Pancreas (tissue), 10 donors: ENCODE data around the gene LBX1. TPM values are rescaled to one million over a fixed set of nuclear protein-coding genes. Genes with fewer than 3 reads are reported as not detected.

Experiments used
- ATAC-seq, 4 donors: fragments of 200-7000 bp; cut with Tn5 transposase; one replicate each; pipeline versions ENCODE4 v1.8.0 to v1.9.1; 2020; ENCODE audit warnings: mild to moderate bottlenecking in 4 of 4, moderate library complexity in 4 of 4
- DNase-seq, 6 donors: peaks; one replicate each; pipeline ENCODE4 v3.0.0-alpha.2; 2020
- FAIRE-seq: peaks from 2 replicates; lab custom pipeline; 2012; peaks lifted over from hg19 to GRCh38; lab: Jason Lieb, UNC
- H3K27ac ChIP-seq, 4 donors: fragments of 200-600 bp; sonication (generic); 1 replicate in 3 of 4; 2 replicates in 1 of 4; pipeline versions ENCODE4 v1.5.0 to v1.8.0; 2020
- H3K27me3 ChIP-seq, 4 donors: fragments of 200-600 bp; one replicate each; pipeline ENCODE4 v1.8.0; 2021
- H3K36me3 ChIP-seq, 3 donors: fragments of 200-600 bp; sonication (generic) in 1 of 3; one replicate each; pipeline versions ENCODE4 v1.5.0 to v1.8.0; 2020 to 2021
- H3K4me1 ChIP-seq, 3 donors: fragments of 200-600 bp; one replicate each; pipeline ENCODE4 v1.8.0; 2021
- H3K4me3 ChIP-seq, 4 donors: fragments of 200-600 bp; sonication (generic) in 2 of 4; one replicate each; pipeline versions ENCODE4 v1.5.0 to v1.8.0; 2020 to 2021
- H3K9me3 ChIP-seq, 4 donors: fragments of 200-600 bp; one replicate each; pipeline ENCODE4 v1.8.0; 2021
- CTCF ChIP-seq, 4 donors: fragments of 200-600 bp; sonication (generic) in 3 of 4; IDR thresholded peaks; one replicate each; pipeline versions ENCODE4 v1.5.0 to v1.8.0; 2021; ENCODE audit warnings: antibody characterized with exemption in 4 of 4
- WGBS, 2 donors: extraction: QIAGEN DNeasy Blood & Tissue Kit; methylation state at CpG; one replicate each; pipeline ENCODE4 v1.1.7; 2013; 5-methylcytosine and 5-hydroxymethylcytosine counted together
- intact Hi-C, 3 donors: fragments of 100-400 bp; cut with DNase I; formaldehyde crosslinking; loops; one replicate each; pipeline versions ENCODE4 v1.11.1 to v1.14.2; 2022
- polyA plus RNA-seq, 2 donors: library from polyadenylated mRNA; stranded (reverse); fragments of 200-250 nt; gene quantifications; one replicate each; pipeline ENCODE4 v1.2.3, GENCODE V29; 2013
- total RNA-seq, 6 donors: library from RNA; stranded (reverse); fragmentation: NEBNext Ultra II Directional in 4 of 6; extraction: Animal tissue kit (Norgen Biotek cat#: 25700) in 4 of 6; gene quantifications; one replicate each; pipeline versions ENCODE4 v1.2.1 to v1.2.4, GENCODE V29; 2021 to 2023
- donor health status: healthy with polysubstance abuse.
- donor health status: DM: no; HTN: no; CAD: no; lungs with moderate emphysema.
- donor health status: DM: no; HTN: no; CAD: no.
- donor health status: control.
- donor health status: control.
- donor health status: Bipolar disorder and iron deficiency.
- donor health status: DM: yes; HTN: yes; CAD: no.
- donor health status: DM: no; HTN: no; CAD: no.
- donor health status: DM: no; HTN: no; CAD: no.
- donor health status: DM: yes; HTN: yes; CAD: no.

The LBX1 gene
- total and polyA plus RNA-seq, 8 donors: not detected

GRCh38 chr10:101270763-101271162 lies 41.5 kb upstream of the LBX1 start:
- Histone ChIP-seq H3K9me3 (no peaks in the 10 kb centered on the region), H3K4me1 (no peaks in the 10 kb centered on the region), H3K4me3 (no peak overlapping the region), H3K36me3 (no peaks in the 10 kb centered on the region), H3K27ac (no peak overlapping the region), H3K27me3 (no peaks in the 10 kb centered on the region)
- DNase-seq: no peak
- 56 to 61% methylated on average over 3 of the region's 3 CpGs for WGBS, 2 donors
- no peak for ATAC-seq
- no peak for TF ChIP-seq CTCF (IDR thresholded peaks at IDR 0.05)
- no peak for FAIRE-seq
- intact Hi-C loops: loop anchor here in 1 of 3 donors (10.0 kb wide), 1 partner anchor 304 kb away; no protein-coding TSS in a partner anchor

- FAIRE-seq: no peak
- Histone ChIP-seq H3K36me3 (no peaks in the 10 kb centered on the region), H3K27me3 (peaks cover 0 to 8% (median 0%) of the 10 kb centered on the region in 4 donors), H3K27ac (no peak overlapping the region), H3K4me1 (no peaks in the 10 kb centered on the region), H3K4me3 (no peak overlapping the region), H3K9me3 (no peaks in the 10 kb centered on the region)
- no peak for DNase-seq
- 83 to 90% methylated on average over 4 of the region's 4 CpGs for WGBS, 2 donors
- intact Hi-C loops: no loop called here
- no peak for ATAC-seq
- no peak for TF ChIP-seq CTCF (IDR thresholded peaks at IDR 0.05)
Measured at GRCh38 chr10:101267776-101268175, 38.5 kb upstream of the LBX1 start.

DNA sequence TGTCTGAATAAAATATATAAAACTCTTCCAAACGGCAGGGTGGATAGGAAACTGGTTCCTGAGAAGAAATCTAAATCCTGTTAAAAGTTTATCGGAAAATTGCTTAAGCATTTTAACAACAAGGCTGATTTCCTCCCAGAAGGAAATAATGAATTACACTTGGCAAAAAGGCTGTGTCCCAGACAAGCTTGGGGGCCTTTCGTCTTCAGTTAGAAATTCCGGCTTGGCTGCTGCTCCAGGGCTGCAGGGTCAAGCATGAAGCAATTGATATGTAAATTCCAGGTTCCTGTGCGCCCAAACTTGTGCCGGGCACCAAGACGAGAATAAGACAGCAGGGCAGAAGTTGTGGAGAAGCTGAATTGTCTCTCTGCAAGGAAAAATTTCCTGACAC lies 38.0 kb upstream of the LBX1 start:
- FAIRE-seq (no peak), ATAC-seq (no peak), DNase-seq (no peak)
- Histone ChIP-seq H3K4me1 (no peaks in the 10 kb centered on the region), H3K27ac (no peak overlapping the region), H3K4me3 (no peak overlapping the region), H3K27me3 (peaks cover 0 to 8% (median 0%) of the 10 kb centered on the region in 4 donors), H3K9me3 (no peaks in the 10 kb centered on the region), H3K36me3 (no peaks in the 10 kb centered on the region)
- WGBS, 2 donors: 76 to 82% methylated on average over 7 of the region's 7 CpGs
- no peak for TF ChIP-seq CTCF (IDR thresholded peaks at IDR 0.05)
- intact Hi-C loops: no loop called here

DNA sequence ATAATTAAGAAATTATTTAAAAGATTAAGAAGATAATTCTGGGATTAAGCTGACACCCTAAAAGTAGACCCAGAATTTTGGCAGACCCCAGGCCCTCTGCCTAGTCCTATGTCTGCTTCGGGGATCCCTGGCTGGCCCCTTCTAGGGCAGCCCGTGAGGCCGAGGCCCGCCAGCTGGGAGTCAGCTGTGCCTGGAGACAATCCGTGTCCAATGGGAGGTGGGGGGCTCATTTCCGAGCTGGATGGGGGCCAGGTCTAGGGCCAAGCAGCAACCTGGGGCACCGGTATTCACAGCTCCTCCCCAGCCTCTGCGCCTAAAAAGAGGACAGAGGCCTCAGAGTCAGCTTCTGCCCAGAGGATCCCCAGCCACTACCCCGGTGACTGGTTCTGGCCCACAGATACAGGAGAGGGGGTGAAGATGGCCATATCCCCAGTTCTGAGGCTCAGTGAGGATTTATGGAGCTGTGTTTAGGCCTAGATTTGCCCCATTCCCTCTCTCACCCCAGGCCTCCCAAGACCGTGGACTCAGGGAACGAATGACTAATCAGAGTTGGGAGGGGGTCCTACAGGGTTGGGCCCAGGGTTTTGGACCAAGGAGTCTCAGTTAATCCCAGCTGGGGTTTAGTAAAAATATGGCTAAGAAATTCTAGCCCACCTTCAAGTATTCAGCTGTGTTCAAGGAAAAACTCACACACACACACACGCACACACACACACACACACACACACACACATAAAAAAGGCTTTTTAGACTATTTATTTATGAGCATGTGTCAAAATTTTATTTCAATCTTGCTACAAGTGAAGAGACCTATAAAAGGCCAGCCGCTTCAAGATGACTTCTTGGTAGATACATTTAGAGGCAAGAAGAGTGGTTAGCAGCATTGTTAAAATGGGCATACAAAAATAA lies 37.4 kb upstream of the LBX1 start:
- FAIRE-seq (no peak), DNase-seq (no peak), ATAC-seq (no peak)
- Histone ChIP-seq H3K4me1 (no peaks in the 10 kb centered on the region), H3K4me3 (no peak overlapping the region), H3K9me3 (no peaks in the 10 kb centered on the region), H3K36me3 (no peaks in the 10 kb centered on the region), H3K27ac (no peak overlapping the region), H3K27me3 (peaks cover 0 to 8% (median 0%) of the 10 kb centered on the region in 4 donors)
- no peak for TF ChIP-seq CTCF (IDR thresholded peaks at IDR 0.05)
- 80 to 84% methylated on average over 13 of the region's 13 CpGs for WGBS, 2 donors
- intact Hi-C loops: no loop called here
